BLaER1 (cell line): ENCODE data around the gene PEPD.

Experiments used
- H3K27ac ChIP-seq: shearing (Covaris generic); formaldehyde crosslinking; 2 replicates; pipeline ENCODE4 v1.8.1; 2022
- H3K27me3 ChIP-seq: shearing (Covaris generic); formaldehyde crosslinking; 2 replicates; pipeline ENCODE4 v1.8.1; 2022
- H3K36me3 ChIP-seq: shearing (Covaris generic); formaldehyde crosslinking; 2 replicates; pipeline ENCODE4 v1.8.1; 2022
- H3K4me1 ChIP-seq: shearing (Covaris generic); formaldehyde crosslinking; 2 replicates; pipeline ENCODE4 v1.8.1; 2022
- H3K4me2 ChIP-seq: shearing (Covaris generic); formaldehyde crosslinking; 2 replicates; pipeline ENCODE4 v1.8.1; 2022
- H3K4me3 ChIP-seq: shearing (Covaris generic); formaldehyde crosslinking; 2 replicates; pipeline ENCODE4 v1.8.1; 2022
- H3K9ac ChIP-seq: shearing (Covaris generic); formaldehyde crosslinking; 2 replicates; pipeline ENCODE4 v1.8.1; 2022
- H3K9me3 ChIP-seq: shearing (Covaris generic); formaldehyde crosslinking; 2 replicates; pipeline ENCODE4 v1.8.1; 2022
- H4K20me1 ChIP-seq: shearing (Covaris generic); formaldehyde crosslinking; 2 replicates; pipeline ENCODE4 v1.8.1; 2022
- Cebpa-rat ChIP-seq: shearing (Covaris generic); IDR thresholded peaks from 2 replicates; pipeline ENCODE4 v1.8.1; 2022

The PEPD gene

GRCh38 chr19:33471111-33471996 lies 50.2 kb downstream of the PEPD start:
- no peaks in the 10 kb centered on the region for H4K20me1 ChIP-seq

GRCh38 chr19:33470686-33471085 lies 50.9 kb downstream of the PEPD start:
- no peaks in the 10 kb centered on the region for H3K36me3 ChIP-seq
- H3K9me3 ChIP-seq = no peaks in the 10 kb centered on the region
- no peaks in the 10 kb centered on the region for H3K27me3 ChIP-seq
- TF ChIP-seq Cebpa-rat = no peak
- no peaks in the 10 kb centered on the region for H4K20me1 ChIP-seq
- no peak overlapping the region for H3K9ac ChIP-seq
- H3K4me3 ChIP-seq = no peak overlapping the region
- no peak overlapping the region for H3K27ac ChIP-seq
- H3K4me1 ChIP-seq = peaks cover 12% of the 10 kb centered on the region
- no peak overlapping the region for H3K4me2 ChIP-seq

More at GRCh38 chr19:33471111-33471996, 50.2 kb downstream of the PEPD start:
- Histone ChIP-seq H3K9me3 (no peaks in the 10 kb centered on the region), H3K4me2 (no peak overlapping the region), H3K27ac (no peak overlapping the region), H3K4me3 (no peak overlapping the region), H3K9ac (no peak overlapping the region), H3K27me3 (no peaks in the 10 kb centered on the region), H3K4me1 (peaks cover 12% of the 10 kb centered on the region), H3K36me3 (no peaks in the 10 kb centered on the region)
- TF ChIP-seq Cebpa-rat = no peak

- Histone ChIP-seq H3K9me3 (no peaks in the 10 kb centered on the region), H3K9ac (no peak overlapping the region), H3K27ac (no peak overlapping the region), H3K27me3 (peaks cover 3% of the 10 kb centered on the region; the same call in 1 of the 2 replicates), H3K4me3 (no peak overlapping the region), H3K4me1 (peaks cover 9% of the 10 kb centered on the region), H3K36me3 (no peaks in the 10 kb centered on the region), H4K20me1 (no peaks in the 10 kb centered on the region), H3K4me2 (no peak overlapping the region)
- TF ChIP-seq Cebpa-rat = no peak
Measured at GRCh38 chr19:33470040-33470330, 51.6 kb downstream of the PEPD start.

- Histone ChIP-seq H3K9me3 (no peaks in the 10 kb centered on the region), H4K20me1 (no peaks in the 10 kb centered on the region), H3K9ac (no peak overlapping the region), H3K4me2 (no peak overlapping the region), H3K4me3 (no peak overlapping the region), H3K36me3 (no peaks in the 10 kb centered on the region), H3K27me3 (peaks cover 3% of the 10 kb centered on the region; the same call in 1 of the 2 replicates), H3K27ac (no peak overlapping the region), H3K4me1 (peaks cover 5% of the 10 kb centered on the region; the same call in 1 of the 2 replicates)
- no peak for TF ChIP-seq Cebpa-rat
Measured at GRCh38 chr19:33469171-33470039, 52.2 kb downstream of the PEPD start.

- Histone ChIP-seq H3K27ac (no peak overlapping the region), H4K20me1 (no peaks in the 10 kb centered on the region), H3K9ac (no peak overlapping the region), H3K4me3 (no peak overlapping the region), H3K4me2 (no peak overlapping the region), H3K27me3 (peaks cover 3% of the 10 kb centered on the region; the same call in 1 of the 2 replicates), H3K36me3 (no peaks in the 10 kb centered on the region), H3K4me1 (no peaks in the 10 kb centered on the region), H3K9me3 (no peaks in the 10 kb centered on the region)
- TF ChIP-seq Cebpa-rat = no peak
Measured at GRCh38 chr19:33468361-33469170, 53.0 kb downstream of the PEPD start.

- no peaks in the 10 kb centered on the region for H3K9me3 ChIP-seq
Measured at GRCh38 chr19:33467851-33468250, 53.7 kb downstream of the PEPD start.

GRCh38 chr19:33465834-33466233 lies 55.8 kb downstream of the PEPD start:
- no peaks in the 10 kb centered on the region for H3K9me3 ChIP-seq
- H3K9ac ChIP-seq = no peak overlapping the region
- H3K4me3 ChIP-seq = no peak overlapping the region
- no peaks in the 10 kb centered on the region for H4K20me1 ChIP-seq
- TF ChIP-seq Cebpa-rat = no peak
- H3K4me2 ChIP-seq = no peak overlapping the region
- no peaks in the 10 kb centered on the region for H3K4me1 ChIP-seq
- H3K27me3 ChIP-seq = peaks cover 3% of the 10 kb centered on the region; the same call in 1 of the 2 replicates
- H3K36me3 ChIP-seq = no peaks in the 10 kb centered on the region; the same call in 1 of the 2 replicates
- no peak overlapping the region for H3K27ac ChIP-seq

More at GRCh38 chr19:33467851-33468250, 53.7 kb downstream of the PEPD start:
- Histone ChIP-seq H3K27ac (no peak overlapping the region), H3K27me3 (peaks cover 3% of the 10 kb centered on the region; the same call in 1 of the 2 replicates), H4K20me1 (no peaks in the 10 kb centered on the region), H3K36me3 (no peaks in the 10 kb centered on the region), H3K9ac (no peak overlapping the region), H3K4me2 (no peak overlapping the region), H3K4me1 (no peaks in the 10 kb centered on the region), H3K4me3 (no peak overlapping the region)
- no peak for TF ChIP-seq Cebpa-rat

- no peaks in the 10 kb centered on the region for H4K20me1 ChIP-seq
- no peak overlapping the region for H3K4me2 ChIP-seq
- no peak overlapping the region for H3K27ac ChIP-seq
- H3K9me3 ChIP-seq = no peaks in the 10 kb centered on the region
- H3K9ac ChIP-seq = no peak overlapping the region
- H3K4me1 ChIP-seq = no peaks in the 10 kb centered on the region
- no peaks in the 10 kb centered on the region; the same call in 1 of the 2 replicates for H3K36me3 ChIP-seq
- TF ChIP-seq Cebpa-rat = no peak
- H3K27me3 ChIP-seq = peaks cover 3% of the 10 kb centered on the region; the same call in 1 of the 2 replicates
- no peak overlapping the region for H3K4me3 ChIP-seq
Measured at GRCh38 chr19:33465371-33465770, 56.2 kb downstream of the PEPD start.

GRCh38 chr19:33464733-33465115 lies 56.9 kb downstream of the PEPD start:
- H3K9ac ChIP-seq = no peak overlapping the region
- H3K27ac ChIP-seq = no peak overlapping the region
- H3K9me3 ChIP-seq = no peaks in the 10 kb centered on the region
- no peaks in the 10 kb centered on the region for H3K4me1 ChIP-seq
- TF ChIP-seq Cebpa-rat = no peak
- no peak overlapping the region for H3K4me2 ChIP-seq
- no peaks in the 10 kb centered on the region; the same call in 1 of the 2 replicates for H3K36me3 ChIP-seq
- H4K20me1 ChIP-seq = no peaks in the 10 kb centered on the region
- H3K27me3 ChIP-seq = peaks cover 3% of the 10 kb centered on the region; the same call in 1 of the 2 replicates
- no peak overlapping the region for H3K4me3 ChIP-seq
